Femur (tissue), 1 donor: ENCODE measurements around the gene DBX2.
A peak's percentile ranks its signal among the peaks of the same experiment; 100 is the strongest.
"Not testable (repeated sequence)": the region's sequence is repeated elsewhere in the genome, so short reads cannot be mapped to it uniquely, and the experiment has no call there.

Source experiments
- DNase-seq: peaks from one replicate; pipeline ENCODE4 v3.0.0-alpha.2; 2017

DBX2 gene

DNA sequence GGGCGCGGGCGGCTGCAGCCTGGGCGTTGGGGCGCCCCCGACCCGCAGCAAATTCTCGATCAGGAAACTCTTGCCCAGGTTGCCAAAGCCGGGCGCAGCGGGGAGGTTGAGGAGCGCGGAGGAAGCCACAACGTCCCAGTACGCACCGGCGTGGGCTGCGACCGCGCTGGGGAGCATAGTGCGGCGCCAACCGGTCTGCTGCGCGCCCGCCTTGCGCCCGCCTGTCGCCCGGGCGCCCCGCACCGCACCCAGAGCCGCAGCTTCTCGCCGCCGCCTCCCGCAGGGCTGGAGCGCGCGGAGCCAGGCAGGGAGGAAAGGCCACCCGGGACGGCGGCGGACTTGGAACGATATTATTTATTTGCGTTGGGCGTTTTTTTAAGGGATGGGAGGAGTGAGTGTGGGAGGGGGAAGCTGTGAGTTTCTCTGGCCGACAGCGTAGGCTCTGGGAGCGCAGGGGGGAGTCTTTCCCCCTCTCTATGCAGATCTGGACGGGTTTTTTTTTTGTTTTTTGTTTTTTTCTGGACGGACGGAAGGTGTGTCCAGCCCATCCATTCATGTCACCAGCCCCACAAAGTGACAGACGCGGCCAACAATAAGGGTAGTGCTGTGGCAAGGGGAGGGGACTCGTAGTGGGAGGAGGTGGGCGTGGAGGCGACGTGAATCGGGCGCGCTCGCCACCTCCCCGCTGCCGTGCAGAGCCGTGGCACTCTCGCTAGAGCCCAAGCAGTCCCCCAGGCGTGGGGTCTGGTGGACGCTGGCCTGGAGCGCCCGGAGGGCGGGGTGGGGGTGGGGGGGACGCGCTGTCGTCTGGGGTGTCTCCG lies at the start of gene DBX2:
Gene DBX2 (minus strand): TSS at position 349 of the 821 bp plus-strand sequence. CDS start 172 bp downstream, at position 177.
- peak; percentile 28 for DNase-seq

DNA sequence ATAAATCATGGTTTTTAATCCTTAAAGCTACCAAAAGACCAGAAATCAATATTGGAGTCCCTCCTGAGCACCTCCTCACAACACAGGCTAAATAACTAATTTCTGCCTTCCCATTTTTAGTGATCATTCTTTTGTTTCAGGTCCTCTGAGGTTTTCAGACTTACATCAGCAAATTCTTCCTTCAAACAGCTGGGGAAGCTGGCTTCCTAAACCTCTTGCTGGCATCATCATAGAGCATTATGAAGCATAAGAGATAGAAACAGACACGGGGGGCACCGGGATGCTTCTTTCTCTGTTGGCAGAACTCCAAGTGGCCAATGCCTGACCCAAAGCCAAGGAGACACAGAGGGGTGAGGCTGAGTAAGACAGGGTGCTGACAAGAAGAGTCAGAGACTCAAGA lies 47.9 kb upstream of the DBX2 start:
- no peak for DNase-seq

DNA sequence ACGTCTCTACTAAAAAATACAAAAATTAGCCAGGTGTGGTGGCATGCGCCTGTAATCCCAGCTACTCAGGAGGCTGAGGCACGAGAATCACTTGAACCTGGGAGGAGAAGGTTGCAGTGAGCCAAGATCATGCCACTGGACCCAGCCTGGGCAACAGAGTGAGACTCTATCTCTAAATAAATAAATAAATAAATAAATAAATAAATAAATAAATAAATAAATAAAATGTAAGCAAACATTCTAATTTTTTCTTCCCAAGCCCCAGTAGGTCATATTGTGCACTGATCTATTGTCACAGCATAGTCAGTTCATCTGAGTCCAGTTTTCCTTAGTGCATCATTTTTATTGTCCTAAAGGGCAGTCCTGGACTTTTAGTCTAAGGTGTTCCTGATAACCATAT lies 44.5 kb upstream of the DBX2 start:
- not testable (repeated sequence) for DNase-seq

DNA sequence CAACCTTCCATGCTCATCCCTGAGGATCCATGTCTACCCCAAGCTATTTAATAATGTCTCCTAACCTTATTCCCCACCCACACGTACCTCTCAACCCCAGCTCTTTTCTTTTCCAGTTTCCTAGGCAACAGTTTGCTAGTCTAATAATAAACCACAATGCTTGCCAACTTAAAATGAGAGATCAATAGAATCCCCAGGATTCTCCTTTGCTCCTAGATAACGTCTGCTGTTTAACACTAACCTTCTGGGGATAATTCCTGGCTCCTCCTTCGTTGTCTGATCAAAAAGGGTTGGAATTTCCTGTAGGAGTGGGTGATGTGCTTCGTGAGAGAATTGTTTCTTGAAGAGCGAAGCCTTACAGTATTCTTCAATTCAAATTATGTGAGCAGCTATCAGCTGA lies 42.2 kb upstream of the DBX2 start:
- no peak for DNase-seq

DNA sequence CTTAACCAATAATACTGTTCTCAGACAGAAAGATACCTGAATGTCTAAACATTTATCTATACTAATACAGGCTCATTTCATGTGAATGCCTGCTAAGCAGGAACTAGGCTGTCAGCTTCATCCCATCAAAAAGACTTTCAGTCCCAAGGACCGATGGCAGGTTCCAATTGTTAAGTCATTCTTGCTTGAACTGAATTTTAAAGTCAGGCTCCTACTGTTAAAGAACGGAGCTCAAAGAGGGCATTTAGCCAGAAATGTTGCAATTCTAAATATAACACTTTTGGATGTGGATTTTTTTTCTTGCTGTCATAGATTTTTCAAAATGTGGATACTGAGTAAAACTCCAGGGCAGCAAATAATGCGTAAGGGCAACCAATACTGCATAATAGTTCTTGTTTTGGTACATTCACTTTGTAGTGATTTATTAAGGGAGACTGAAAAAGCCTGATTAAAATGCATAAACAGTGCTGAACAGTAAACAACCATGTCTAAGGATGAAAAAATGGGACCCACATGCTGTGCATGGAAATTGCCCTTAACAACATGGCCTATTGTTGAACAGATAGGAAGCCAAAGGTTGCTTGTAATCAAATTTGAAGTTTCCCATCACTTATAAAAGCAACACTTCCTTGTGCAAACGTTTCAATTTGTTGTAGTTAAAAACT lies 38.6 kb upstream of the DBX2 start:
- no peak for DNase-seq

DNA sequence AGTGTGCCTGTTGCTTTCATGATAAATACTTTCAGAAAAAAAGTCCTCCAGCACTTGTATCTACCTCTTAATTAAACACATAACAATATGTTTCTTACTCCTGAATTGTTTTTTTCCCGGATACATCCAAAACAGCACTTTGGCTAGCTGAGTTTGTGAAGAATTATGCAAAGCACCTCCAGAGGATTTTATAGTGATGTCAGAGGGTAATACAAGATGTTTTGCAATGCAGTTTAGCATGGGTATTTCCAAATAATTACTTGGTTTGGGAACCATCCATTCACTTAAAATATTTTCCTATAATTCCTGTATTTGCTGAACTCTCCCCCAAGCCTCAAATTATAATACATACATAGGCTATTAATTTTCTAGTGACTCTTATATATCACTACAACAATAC lies 37.7 kb upstream of the DBX2 start:
- no peak for DNase-seq

DNA sequence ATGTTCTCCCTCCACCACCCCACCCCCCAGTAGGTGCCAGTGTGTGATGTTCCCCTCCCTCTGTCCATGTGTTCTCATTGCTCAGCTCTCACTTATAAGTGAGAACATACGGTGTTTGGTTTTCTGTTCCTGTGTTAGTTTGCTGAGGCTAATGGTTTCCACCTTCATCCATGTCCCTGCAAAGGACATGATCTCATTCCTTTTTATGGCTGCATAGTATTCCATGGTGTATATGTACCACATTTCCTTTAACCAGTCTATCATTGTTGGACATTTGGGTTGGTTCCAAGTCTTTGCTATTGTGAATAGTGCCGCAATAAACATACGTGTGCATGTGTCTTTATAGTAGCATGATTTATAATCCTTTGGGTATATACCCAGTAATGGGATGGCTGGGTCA lies 33.3 kb upstream of the DBX2 start:
- DNase-seq, result not testable (repeated sequence)

DNA sequence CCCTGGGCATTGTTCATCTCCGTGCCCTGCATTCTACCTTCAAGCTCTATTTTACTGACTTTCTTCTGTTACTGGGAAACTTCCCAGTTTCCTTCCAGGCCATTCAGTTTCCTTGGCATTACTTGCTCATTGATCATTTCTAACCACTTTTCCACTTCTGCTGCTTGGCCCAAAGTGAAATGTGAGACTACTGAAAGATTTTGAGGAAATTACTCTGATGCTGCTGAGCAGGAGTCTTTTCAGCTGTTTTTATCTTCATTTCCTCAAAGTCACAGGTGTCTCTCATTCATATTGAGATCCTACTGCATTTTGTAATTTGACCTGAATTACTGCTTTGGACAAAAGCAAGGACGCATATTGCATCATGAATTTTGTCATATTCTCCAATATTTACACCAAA lies 26.4 kb upstream of the DBX2 start:
- peak; percentile 21 for DNase-seq

DNA sequence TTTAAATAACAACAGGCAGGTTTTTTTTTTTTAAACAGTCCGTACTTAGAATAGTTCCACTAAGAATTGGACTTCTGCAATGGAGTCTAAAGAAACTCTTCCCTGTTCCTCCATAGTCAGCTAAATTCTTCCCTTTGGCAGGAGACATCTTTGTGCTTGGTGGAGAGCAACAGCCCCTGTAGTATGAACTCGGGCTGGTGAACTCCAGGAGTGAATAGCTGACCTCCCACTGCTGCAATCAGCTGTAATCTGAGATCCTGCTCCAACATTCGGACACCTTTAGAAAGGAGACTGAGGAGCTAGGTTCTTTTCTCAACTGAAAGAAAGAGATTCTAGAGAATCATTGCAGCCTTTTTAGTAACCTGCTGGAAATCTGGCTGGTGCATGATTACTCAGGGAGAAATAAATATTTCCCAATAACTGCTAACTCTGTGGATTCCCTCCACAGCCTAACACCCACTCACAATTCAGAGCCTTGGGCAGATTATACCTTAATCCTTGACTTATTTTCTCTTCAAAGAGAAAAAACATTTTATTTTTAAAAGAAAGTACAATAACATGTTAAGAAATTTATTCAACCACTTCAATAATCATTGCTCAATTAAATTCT lies 25.6 kb upstream of the DBX2 start:
- DNase-seq, result no peak

DNA sequence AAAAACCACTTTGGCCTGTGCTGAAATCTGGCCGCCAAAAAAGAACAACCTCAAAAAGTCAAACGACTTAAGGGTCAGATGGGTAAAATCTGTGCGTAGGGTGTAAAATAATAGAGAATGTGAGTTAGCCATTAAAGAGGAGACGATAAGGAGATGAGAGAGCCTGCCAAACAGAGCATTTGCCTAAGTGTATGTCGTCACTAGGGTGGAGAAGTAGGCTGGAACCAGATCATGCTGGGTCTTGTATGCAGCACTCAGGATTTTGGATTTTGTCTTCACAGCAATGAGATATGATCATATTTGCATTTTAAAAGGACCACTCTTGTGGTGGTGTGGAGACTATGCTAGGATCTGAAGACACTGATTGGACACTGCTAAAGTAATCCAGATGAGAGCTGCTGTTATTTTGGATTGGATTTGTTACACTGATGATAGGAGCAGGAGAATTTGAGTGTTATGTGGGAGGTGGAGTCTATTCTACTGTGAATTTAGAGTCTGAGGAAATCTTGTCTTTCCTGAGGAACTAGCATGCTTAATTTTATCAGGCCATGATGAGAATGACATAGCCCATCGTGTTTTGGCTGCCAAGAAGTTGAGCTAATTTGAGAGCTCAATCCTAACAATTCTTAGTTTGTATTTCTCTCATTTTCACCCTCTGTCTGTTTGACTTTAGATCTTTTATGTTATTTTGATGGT lies 24.8 kb upstream of the DBX2 start:
- DNase-seq, result no peak

DNA sequence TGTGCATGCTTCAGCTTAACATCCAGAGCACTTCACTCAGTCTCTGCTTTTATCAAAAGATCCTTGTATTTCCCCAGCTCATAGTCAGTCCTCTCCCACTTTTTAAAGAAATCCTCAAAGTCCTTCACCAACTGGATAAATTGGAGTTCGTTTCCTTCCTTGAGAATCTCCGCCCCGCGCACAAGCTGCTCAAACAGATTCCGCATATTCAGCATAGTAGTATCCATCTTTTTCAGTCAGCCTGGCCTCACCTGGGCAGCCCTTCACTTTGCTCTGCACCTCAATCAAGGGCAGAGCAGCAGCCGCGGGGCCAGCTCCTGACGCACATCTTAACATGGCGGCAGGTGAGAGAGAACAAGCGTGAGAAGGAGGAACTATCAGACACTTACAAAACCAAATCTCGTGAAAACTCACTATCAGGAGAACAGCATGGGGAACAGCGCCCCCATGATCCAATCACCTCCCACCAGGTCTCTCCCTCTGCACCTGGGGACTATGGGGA lies 14.3 kb upstream of the DBX2 start:
- no peak for DNase-seq

DNA sequence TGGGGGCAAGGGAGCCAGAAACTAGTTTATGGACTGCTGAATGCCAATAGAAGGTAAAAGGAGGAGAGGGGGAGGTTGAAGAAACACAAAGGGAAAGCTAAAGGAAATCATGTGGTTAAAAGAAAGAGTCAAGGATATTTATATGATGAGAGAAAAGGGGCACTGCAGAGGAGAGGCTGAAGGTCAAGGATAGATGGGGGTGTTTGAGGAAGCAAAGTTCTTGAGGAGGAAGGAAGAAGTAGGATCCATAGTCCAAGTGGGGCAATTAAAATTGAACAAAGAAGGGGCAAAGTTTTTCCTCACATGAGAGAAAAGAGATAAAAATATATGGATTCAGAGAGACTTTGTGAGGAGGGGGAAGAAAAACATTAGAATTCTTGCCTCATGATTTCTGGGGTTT lies 10.1 kb upstream of the DBX2 start:
- DNase-seq, result no peak

DNA sequence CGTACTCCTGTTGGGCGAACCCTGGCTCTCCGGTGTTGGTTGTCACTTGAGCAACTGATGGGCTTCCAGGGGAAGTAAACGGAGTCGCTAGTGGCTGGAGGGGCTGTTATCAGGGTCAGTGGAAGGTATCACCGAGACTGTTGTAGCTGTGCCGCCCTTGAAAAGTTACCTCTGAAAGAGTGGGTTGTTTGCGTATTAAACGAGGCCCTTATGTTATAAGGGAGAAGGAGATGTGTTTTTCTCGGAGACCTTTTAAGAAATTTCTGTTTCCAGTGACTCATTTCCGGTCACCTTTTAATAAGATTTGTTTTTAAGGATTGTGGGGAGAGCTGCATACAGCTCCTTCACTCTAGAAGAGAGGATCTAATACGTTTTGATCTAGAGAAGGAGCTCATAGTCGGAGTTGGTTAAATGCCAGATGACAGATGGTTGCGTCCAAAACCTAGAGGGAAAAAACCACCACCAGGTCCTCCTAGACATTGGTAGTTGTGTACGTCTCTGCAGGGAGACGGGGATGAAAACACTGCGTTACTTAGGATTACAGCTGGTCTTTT lies 750 bp upstream of the DBX2 start:
- no peak for DNase-seq

DNA sequence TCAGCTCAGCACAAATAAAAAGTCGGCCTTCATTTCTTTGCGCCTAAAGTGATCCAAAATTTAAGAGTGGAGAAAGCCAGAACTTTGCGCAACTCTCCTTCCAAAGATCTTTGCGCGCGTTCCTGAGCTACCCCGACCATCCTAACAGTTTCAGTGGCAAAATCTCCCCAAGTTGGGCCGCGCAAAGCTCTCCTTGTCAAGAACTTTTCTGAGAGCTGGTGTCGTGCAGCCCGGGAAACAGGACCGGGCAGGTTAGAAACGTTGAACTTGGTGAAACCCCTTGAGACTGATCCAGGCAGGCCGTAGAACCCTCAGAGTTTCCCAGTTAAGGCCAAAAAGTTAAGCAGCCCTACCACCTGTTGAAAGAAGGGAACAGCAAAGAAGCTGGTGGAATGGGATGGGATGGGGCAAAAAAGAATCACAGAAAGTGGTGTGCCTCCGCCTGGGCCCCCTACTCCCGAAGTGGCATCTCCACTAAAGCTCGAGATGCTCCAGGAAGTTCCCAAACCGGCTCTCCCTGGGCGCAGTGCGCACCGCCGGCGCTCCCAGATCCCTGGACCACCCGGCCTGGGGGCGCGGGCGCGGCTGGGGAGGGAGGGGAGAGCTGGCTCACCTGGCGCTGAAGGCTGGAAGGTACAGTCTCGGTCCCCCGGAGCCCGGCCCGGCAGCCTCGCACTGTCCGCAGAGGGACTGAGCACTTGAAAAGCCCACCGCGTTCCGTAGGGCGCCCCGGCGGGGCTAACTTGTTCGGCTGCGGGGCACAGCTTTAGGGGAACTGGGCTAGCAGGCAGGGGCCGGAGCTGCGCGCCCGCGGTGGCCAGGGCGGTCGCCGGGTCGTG lies 768 bp downstream of the DBX2 start:
- no peak for DNase-seq

DNA sequence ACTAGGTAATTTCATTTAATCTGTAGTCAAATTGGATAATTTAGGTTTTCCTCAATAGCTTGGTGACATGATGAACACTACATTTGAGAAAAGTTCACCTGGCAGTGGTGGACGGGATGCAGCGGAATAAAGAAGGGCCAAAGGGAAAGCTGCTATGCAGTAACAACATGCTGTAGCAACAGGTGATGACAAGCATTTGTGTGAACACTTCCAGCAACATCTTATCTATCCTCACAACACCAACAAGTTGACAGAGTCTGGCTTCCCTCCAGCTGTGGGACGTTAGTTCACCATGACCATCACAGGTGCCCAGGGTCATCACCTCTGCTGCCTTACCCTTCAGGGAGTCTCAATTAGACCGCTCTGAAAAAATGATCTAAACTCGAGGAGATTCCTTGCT lies 8.3 kb downstream of the DBX2 start:
- no peak for DNase-seq

DNA sequence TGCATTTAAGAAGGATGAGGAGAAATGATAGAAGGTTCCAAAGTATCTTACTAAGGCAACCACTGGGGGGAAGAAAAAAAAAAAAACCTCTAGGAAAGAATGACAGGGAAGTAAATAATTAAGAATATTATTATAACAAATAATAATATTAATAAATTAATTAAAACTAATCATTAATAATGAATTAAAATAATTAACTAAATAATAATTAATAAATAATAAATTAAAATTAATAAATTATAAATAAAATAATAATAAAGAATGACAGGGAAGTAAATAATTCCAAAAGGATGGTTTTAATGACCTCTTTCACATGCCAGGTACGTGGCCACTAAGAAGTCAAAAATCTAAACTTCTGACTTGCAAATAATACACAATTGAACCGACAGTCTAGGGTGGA lies 9.9 kb downstream of the DBX2 start:
- DNase-seq, result no peak

DNA sequence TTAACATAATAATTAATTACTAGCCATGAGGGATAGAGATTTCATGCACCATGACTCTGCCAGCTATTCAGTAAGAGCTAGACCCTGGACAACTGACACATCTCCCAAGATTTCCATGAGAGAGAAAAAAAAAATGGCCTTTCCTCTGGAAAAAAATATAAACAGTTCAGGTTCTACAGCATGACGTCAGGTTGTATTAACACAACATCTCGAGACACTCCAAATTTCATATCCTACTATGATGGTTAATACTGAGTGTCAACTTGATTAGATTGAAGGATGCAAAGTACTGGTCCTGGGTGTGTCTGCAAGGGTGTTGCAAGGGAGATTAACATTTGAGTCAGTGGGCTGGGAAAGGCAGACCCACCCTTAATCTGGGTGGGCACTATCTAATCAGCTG lies 11.1 kb downstream of the DBX2 start:
- no peak for DNase-seq

DNA sequence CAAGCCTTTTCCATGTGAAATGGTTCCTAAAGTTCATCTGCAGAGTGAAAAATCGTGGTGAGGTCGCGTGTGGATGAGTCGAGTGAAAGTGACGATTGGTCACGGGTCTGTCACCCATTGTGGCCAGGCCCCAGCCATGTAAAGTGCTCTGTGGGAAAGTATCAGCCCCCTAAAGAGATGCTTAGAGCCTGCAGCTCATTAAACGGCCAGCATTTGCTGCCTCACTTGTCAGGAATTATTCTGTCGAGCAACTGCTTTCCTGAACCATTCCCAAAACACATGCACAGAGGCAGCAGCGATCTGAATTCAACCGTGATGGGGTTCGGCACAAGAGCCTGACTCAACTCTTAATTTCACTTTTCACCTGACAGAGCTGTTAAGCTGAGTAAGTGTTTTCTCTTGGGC lies 16.0 kb downstream of the DBX2 start:
- no peak for DNase-seq

DNA sequence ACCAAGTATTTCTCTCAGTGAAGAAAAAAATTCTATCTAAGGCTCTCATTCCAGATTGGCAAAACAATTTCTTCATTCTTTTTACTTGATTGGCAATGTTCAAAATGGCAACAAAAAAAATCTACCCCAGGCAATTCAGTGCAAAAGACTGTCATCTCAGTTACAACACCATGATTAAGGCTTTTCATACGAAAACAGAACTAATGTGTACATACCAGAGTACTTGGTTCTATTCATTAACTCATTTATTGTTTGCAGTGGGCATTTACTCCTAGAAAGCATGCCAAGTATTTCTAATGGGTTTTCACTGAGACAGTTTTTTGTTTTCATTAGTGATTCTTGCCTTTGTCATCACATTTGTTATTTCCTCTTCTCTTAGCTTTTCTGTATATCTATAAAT lies 33.0 kb downstream of the DBX2 start:
- DNase-seq, result no peak

DNA sequence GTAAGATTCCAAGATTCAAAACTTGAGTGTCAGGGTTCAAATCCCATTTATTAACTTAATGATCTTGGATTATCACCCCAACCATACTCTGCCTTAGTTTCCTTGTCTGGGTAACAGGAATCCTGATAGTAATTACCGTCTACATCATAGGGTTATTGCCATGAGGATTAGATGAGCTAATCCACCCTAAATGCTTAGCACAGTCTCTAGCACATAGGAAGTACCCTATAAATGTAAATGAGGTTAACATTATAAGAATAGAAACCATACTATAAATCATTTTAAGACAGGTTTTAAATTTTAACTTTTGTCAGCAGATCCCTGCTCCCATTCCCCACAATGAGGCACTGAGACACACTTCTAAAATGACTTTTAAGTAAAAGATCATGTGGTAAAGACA lies 36.5 kb downstream of the DBX2 start:
- DNase-seq, result no peak

DNA sequence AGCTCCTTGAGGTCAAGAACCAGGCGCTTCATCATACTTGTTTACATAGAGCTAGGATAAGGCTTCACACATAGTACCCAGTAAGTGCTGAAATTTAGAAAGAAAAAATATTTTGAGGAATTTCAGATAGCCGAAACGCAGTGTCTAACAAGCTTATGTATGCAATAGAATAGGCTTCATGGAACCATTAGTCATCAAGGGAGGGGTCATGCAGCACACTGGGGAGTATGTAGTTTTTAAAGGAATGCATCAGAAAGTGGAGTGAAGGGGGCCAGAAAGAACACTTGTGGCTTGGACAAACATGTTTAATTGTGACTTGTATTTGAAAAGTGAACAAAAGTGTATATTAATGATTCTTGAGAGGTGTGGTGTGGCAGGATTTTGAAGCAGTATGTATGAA lies 38.1 kb downstream of the DBX2 start:
- no peak for DNase-seq

DNA sequence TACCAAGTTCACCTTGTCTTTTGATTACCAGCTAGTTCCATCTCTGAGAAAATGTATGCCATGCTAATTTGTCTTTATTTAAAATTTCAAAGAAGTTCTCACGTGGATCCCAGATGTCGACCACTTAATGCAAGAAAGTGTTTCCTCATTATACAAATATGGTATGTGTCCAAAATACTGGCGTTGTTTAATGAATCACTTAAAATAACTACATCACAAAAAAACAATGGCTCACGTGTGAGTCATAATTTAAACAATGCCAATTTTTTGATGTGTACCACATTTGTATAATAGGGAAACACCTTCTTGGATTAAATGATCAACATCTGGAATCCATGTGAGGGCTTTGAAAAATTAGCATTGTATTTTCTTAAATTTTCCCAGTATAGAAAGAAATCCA lies 40.8 kb downstream of the DBX2 start:
- DNase-seq, result no peak
